Esophagus muscularis mucosa (tissue), 3 donors: ENCODE data around the gene CD36.

Source experiments
- POLR2A ChIP-seq: fragments of 450-650 bp; IDR thresholded peaks from one replicate; pipeline ENCODE4 v1.6.1; 2017; ENCODE audit warnings: antibody characterized with exemption, moderate library complexity, mild to moderate bottlenecking, low read depth
- TF ChIP-seq, protein P1 (sequence below), 3 experiments: fragments of 200-600 bp in 2 of 3; fragments of 450-650 bp in 1 of 3; sonication (generic) in 2 of 3; IDR thresholded peaks; one replicate each; pipeline ENCODE4 v1.5.1; 2017 to 2019; ENCODE audit warnings: antibody characterized with exemption in 3 of 3, mild to moderate bottlenecking in 2 of 3, moderate library complexity in 1 of 3

- TF ChIP-seq, protein P1, sequence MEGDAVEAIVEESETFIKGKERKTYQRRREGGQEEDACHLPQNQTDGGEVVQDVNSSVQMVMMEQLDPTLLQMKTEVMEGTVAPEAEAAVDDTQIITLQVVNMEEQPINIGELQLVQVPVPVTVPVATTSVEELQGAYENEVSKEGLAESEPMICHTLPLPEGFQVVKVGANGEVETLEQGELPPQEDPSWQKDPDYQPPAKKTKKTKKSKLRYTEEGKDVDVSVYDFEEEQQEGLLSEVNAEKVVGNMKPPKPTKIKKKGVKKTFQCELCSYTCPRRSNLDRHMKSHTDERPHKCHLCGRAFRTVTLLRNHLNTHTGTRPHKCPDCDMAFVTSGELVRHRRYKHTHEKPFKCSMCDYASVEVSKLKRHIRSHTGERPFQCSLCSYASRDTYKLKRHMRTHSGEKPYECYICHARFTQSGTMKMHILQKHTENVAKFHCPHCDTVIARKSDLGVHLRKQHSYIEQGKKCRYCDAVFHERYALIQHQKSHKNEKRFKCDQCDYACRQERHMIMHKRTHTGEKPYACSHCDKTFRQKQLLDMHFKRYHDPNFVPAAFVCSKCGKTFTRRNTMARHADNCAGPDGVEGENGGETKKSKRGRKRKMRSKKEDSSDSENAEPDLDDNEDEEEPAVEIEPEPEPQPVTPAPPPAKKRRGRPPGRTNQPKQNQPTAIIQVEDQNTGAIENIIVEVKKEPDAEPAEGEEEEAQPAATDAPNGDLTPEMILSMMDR (IDR thresholded peaks at IDR 0.05), result no peak
- no peak for TF ChIP-seq POLR2A
Observed at GRCh38 chr7:80708123-80708522, 69.7 kb downstream of the CD36 start.
